ENCODE data around the gene FAM222A.

DNA sequence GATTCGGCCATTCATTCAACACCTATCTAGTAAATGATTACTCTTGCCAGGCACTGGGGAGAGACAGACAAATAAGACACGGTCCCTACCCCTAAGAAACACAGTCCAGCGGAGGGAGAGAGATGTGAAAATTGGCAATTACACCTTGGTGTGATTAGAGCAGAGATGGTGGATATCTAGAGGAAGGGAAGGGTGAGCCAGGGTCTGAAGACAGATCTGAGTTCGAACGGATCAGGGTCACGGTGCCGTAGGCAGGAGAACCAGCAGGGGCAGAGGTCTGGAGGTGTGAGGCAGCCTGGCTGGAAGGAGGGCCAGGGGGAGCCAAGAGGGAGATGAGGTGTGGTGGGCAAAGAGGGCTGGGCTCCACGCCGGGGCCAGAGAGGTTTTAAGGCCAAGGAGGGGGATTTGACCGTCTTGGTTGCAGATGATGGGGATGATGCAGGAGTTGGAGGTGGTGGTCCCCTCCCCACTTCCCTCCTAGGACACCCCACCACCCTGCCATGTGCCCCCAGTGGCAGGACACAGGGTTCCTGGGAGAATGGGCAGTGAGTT lies 27.1 kb downstream of the FAM222A start:
- TF ChIP-seq, protein P1, sequence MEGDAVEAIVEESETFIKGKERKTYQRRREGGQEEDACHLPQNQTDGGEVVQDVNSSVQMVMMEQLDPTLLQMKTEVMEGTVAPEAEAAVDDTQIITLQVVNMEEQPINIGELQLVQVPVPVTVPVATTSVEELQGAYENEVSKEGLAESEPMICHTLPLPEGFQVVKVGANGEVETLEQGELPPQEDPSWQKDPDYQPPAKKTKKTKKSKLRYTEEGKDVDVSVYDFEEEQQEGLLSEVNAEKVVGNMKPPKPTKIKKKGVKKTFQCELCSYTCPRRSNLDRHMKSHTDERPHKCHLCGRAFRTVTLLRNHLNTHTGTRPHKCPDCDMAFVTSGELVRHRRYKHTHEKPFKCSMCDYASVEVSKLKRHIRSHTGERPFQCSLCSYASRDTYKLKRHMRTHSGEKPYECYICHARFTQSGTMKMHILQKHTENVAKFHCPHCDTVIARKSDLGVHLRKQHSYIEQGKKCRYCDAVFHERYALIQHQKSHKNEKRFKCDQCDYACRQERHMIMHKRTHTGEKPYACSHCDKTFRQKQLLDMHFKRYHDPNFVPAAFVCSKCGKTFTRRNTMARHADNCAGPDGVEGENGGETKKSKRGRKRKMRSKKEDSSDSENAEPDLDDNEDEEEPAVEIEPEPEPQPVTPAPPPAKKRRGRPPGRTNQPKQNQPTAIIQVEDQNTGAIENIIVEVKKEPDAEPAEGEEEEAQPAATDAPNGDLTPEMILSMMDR (IDR thresholded peaks at IDR 0.05; ENCODE audit: low read depth, low read length): no peak
- no peak for TF ChIP-seq EZH2phosphoT487 (IDR thresholded peaks at IDR 0.05; ENCODE audit: low read depth)

All from OCI-LY3 (cell line).